ENCODE results near the gene LTBP1. TPM values are rescaled to one million over a fixed set of nuclear protein-coding genes. Genes with fewer than 3 reads are reported as not detected.

Gene LTBP1
- total RNA-seq, 1 donor from 2014 or later: 0.07 TPM

GRCh38 chr2:33158482-33159003 lies 211.8 kb downstream of the LTBP1 start:
- no peaks in the 10 kb centered on the region for H3K4me1 Mint-ChIP-seq
- intact Hi-C loops (cut with micrococcal nuclease): no loop called here
- CTCF ChIA-PET: no interaction called here
- H3K27me3 Mint-ChIP-seq: no peaks in the 10 kb centered on the region
- DNase-seq (no peak), ATAC-seq (ENCODE audit: low read depth) (no peak)
- H3K9me3 Mint-ChIP-seq: no peaks in the 10 kb centered on the region
- H3K4me3 Mint-ChIP-seq: no peak overlapping the region
- H3K27ac Mint-ChIP-seq: no peak overlapping the region
- TF ChIP-seq, protein P1, sequence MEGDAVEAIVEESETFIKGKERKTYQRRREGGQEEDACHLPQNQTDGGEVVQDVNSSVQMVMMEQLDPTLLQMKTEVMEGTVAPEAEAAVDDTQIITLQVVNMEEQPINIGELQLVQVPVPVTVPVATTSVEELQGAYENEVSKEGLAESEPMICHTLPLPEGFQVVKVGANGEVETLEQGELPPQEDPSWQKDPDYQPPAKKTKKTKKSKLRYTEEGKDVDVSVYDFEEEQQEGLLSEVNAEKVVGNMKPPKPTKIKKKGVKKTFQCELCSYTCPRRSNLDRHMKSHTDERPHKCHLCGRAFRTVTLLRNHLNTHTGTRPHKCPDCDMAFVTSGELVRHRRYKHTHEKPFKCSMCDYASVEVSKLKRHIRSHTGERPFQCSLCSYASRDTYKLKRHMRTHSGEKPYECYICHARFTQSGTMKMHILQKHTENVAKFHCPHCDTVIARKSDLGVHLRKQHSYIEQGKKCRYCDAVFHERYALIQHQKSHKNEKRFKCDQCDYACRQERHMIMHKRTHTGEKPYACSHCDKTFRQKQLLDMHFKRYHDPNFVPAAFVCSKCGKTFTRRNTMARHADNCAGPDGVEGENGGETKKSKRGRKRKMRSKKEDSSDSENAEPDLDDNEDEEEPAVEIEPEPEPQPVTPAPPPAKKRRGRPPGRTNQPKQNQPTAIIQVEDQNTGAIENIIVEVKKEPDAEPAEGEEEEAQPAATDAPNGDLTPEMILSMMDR (IDR thresholded peaks at IDR 0.05): no peak
- H3K36me3 Mint-ChIP-seq (ENCODE audit: low read depth): no peaks in the 10 kb centered on the region
- POLR2A ChIA-PET: no interaction called here

- no peak for ATAC-seq (ENCODE audit: low read depth)
- Mint-ChIP-seq H3K4me3 (no peak overlapping the region), H3K27me3 (no peaks in the 10 kb centered on the region), H3K9me3 (no peaks in the 10 kb centered on the region), H3K4me1 (no peaks in the 10 kb centered on the region), H3K27ac (no peak overlapping the region), H3K36me3 (ENCODE audit: low read depth) (no peaks in the 10 kb centered on the region)
- TF ChIP-seq, protein P1 (IDR thresholded peaks at IDR 0.05): no peak
- intact Hi-C loops (cut with micrococcal nuclease): no loop called here
- CTCF ChIA-PET: no interaction called here
- DNase-seq: no peak
- POLR2A ChIA-PET: no interaction called here
Observed at GRCh38 chr2:33160191-33160590, 213.4 kb downstream of the LTBP1 start.

DNA sequence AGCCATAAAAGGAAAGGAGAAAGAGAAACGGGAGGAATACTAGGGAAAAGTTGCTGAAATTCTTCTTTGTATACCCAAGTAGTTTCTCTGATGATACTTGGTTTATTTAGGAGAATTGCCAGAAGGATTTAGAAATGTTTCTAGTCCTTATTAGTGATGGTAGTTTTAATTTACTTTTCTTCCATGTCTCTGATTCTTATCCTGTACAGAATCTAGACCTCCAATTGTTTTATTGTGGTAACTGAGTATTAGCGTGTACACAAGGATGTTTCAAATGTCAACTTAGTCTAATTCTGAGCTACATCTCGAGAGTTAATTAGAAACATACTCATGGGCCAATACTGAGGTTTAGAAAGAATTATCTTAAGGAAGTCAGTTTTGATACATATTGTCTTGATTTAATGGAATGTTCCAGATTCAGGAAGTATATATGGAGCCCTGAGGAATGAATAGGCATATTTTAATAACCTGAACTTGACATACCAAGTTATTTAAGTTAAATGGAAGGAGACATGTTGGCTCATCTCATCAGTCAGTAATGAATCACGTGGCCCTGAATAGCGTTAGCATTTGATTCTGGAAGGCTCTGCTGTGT lies 219.6 kb downstream of the LTBP1 start:
- ATAC-seq (ENCODE audit: low read depth): no peak

GRCh38 chr2:33167622-33168245 lies 221.0 kb downstream of the LTBP1 start:
- Mint-ChIP-seq H3K4me1 (no peaks in the 10 kb centered on the region), H3K27me3 (peaks cover 1% of the 10 kb centered on the region), H3K4me3 (no peak overlapping the region), H3K36me3 (ENCODE audit: low read depth) (no peaks in the 10 kb centered on the region), H3K27ac (no peak overlapping the region), H3K9me3 (no peaks in the 10 kb centered on the region)
- TF ChIP-seq, protein P1 (IDR thresholded peaks at IDR 0.05): no peak
- CTCF ChIA-PET: no interaction called here
- POLR2A ChIA-PET: no interaction called here
- ATAC-seq (ENCODE audit: low read depth) (no peak), DNase-seq (no peak)
- intact Hi-C loops (cut with micrococcal nuclease): no loop called here

More for the DNA sequence above, 219.6 kb downstream of the LTBP1 start:
- intact Hi-C loops (cut with micrococcal nuclease): no loop called here
- H3K36me3 Mint-ChIP-seq (ENCODE audit: low read depth): no peaks in the 10 kb centered on the region
- H3K4me1 Mint-ChIP-seq: no peaks in the 10 kb centered on the region
- no peaks in the 10 kb centered on the region for H3K27me3 Mint-ChIP-seq
- no peaks in the 10 kb centered on the region for H3K9me3 Mint-ChIP-seq
- no peak overlapping the region for H3K4me3 Mint-ChIP-seq
- H3K27ac Mint-ChIP-seq: no peak overlapping the region
- TF ChIP-seq, protein P1 (IDR thresholded peaks at IDR 0.05): no peak
- POLR2A ChIA-PET: no interaction called here
- no peak for DNase-seq
- CTCF ChIA-PET: no interaction called here

DNA sequence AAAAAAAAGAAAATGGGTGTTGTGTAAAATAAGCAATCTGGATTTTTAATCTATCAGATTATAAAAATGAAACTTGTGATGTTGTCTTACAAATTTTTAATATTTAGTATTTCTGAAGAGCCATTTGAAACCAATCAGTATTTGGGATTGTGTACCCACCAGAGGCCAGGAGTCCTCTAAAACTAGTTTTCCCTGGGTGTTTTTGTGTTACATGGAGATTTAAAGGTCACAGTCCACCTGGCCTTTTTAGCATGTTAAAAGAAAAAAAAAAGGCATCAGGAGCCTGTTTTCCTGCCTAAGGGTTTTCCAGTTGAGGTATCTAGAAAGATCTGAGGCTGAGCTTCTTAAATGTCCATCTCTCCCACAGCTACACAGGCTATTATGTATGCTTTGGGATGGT lies 221.7 kb downstream of the LTBP1 start:
- intact Hi-C loops (cut with micrococcal nuclease): no loop called here
- no peak for ATAC-seq (ENCODE audit: low read depth)

More for the DNA sequence above, 221.7 kb downstream of the LTBP1 start:
- TF ChIP-seq, protein P1 (IDR thresholded peaks at IDR 0.05): no peak
- no peaks in the 10 kb centered on the region for H3K36me3 Mint-ChIP-seq (ENCODE audit: low read depth)
- DNase-seq: no peak
- H3K27ac Mint-ChIP-seq: no peak overlapping the region
- ChIA-PET CTCF (no interaction called here), POLR2A (no interaction called here)
- peaks cover 1% of the 10 kb centered on the region for H3K27me3 Mint-ChIP-seq
- no peaks in the 10 kb centered on the region for H3K4me1 Mint-ChIP-seq
- H3K4me3 Mint-ChIP-seq: no peak overlapping the region
- H3K9me3 Mint-ChIP-seq: no peaks in the 10 kb centered on the region

All from activated B cell treated with CpG ODN at 0.5 μM for 24 hours (primary cell).